WERI-Rb-1 (cell line): Measurements from ENCODE around the gene CEP63.

Source experiments
- DNase-seq: peaks from one replicate; pipeline ENCODE4 v3.0.0-alpha.2; 2020
- H3K27ac ChIP-seq: fragments of 250-450 bp; sonication (Bioruptor Pico); 2 replicates; pipeline ENCODE4 v1.5.1; 2020; ENCODE audit warnings: mild to moderate bottlenecking, moderate library complexity
- H3K27me3 ChIP-seq: fragments of 250-450 bp; sonication (Bioruptor Pico); 2 replicates; pipeline ENCODE4 v1.5.1; 2021; ENCODE audit warnings: mild to moderate bottlenecking, low read depth, moderate library complexity; ENCODE audit not compliant: insufficient read depth, severe bottlenecking
- H3K36me3 ChIP-seq: fragments of 250-450 bp; sonication (Bioruptor Pico); 2 replicates; pipeline ENCODE4 v1.5.1; 2020; ENCODE audit warnings: mild to moderate bottlenecking, moderate library complexity
- H3K4me3 ChIP-seq: 2 replicates; pipeline ENCODE4 v1.5.1; 2011; ENCODE audit warnings: low read depth, mild to moderate bottlenecking, control low read depth, low read length
- H3K9me3 ChIP-seq: fragments of 250-450 bp; sonication (Bioruptor Pico); 2 replicates; pipeline ENCODE4 v1.5.1; 2021; ENCODE audit warnings: mild to moderate bottlenecking, moderate library complexity; ENCODE audit not compliant: severe bottlenecking
- CTCF ChIP-seq: IDR thresholded peaks from 2 replicates; pipeline ENCODE4 v1.5.1; 2011; ENCODE audit warnings: low read depth, mild to moderate bottlenecking, control low read depth, inconsistent platforms, low read length

CEP63 gene

GRCh38 chr3:134608023-134608770 lies 122.3 kb downstream of the CEP63 start:
- Histone ChIP-seq H3K4me3 (no peak overlapping the region), H3K9me3 (no peaks in the 10 kb centered on the region), H3K27ac (no peak overlapping the region), H3K27me3 (no peaks in the 10 kb centered on the region), H3K36me3 (no peaks in the 10 kb centered on the region)
- no peak for TF ChIP-seq CTCF
- no peak for DNase-seq

GRCh38 chr3:134608771-134609435 lies 123.0 kb downstream of the CEP63 start:
- TF ChIP-seq CTCF: no peak
- H3K27ac ChIP-seq: no peak overlapping the region
- H3K9me3 ChIP-seq: no peaks in the 10 kb centered on the region
- H3K4me3 ChIP-seq: no peak overlapping the region
- no peaks in the 10 kb centered on the region for H3K36me3 ChIP-seq
- H3K27me3 ChIP-seq: no peaks in the 10 kb centered on the region
- no peak for DNase-seq

- DNase-seq: no peak
- Histone ChIP-seq H3K4me3 (no peak overlapping the region), H3K27me3 (no peaks in the 10 kb centered on the region), H3K36me3 (no peaks in the 10 kb centered on the region), H3K9me3 (no peaks in the 10 kb centered on the region), H3K27ac (no peak overlapping the region)
- TF ChIP-seq CTCF: no peak
Observed at GRCh38 chr3:134609821-134610431, 124.1 kb downstream of the CEP63 start.

- Histone ChIP-seq H3K27ac (no peak overlapping the region), H3K9me3 (no peaks in the 10 kb centered on the region), H3K27me3 (no peaks in the 10 kb centered on the region), H3K36me3 (no peaks in the 10 kb centered on the region), H3K4me3 (no peak overlapping the region)
- no peak for TF ChIP-seq CTCF
- no peak for DNase-seq
Observed at GRCh38 chr3:134610432-134611385, 124.9 kb downstream of the CEP63 start.

GRCh38 chr3:134611516-134611915 lies 125.7 kb downstream of the CEP63 start:
- no peak for TF ChIP-seq CTCF
- Histone ChIP-seq H3K36me3 (no peaks in the 10 kb centered on the region), H3K4me3 (no peak overlapping the region), H3K27ac (no peak overlapping the region), H3K9me3 (no peaks in the 10 kb centered on the region), H3K27me3 (no peaks in the 10 kb centered on the region)
- DNase-seq: no peak
